Activated CD4-positive, alpha-beta memory T cell treated with anti-CD3 and anti-CD28 coated beads, Interleukin-2, amount 10 ng/mL, durations not matched to agents 7 days and 5 days (primary cell): ENCODE results near the gene RFX3. TPM values are rescaled to one million over a fixed set of nuclear protein-coding genes. Genes with fewer than 3 reads are reported as not detected.
A peak's percentile ranks its signal among the peaks of the same experiment; 100 is the strongest.

Experiments
- CTCF ChIA-PET: fragments of 350-600 bp; sonication (Branson Sonifier 250); formaldehyde crosslinking; loops from one replicate; lab custom pipeline; 2021; ENCODE audit warnings: antibody characterized with exemption, inconsistent platforms; lab: Charles Lee
- POLR2A ChIA-PET: fragments of 350-600 bp; sonication (Branson Sonifier 250); formaldehyde crosslinking; loops from one replicate; lab custom pipeline; 2021; ENCODE audit warnings: antibody characterized with exemption; lab: Charles Lee
- DNase-seq: peaks from one replicate; pipeline ENCODE4 v3.0.0-alpha.2; 2020
- H3K27ac Mint-ChIP-seq: one replicate; pipeline ENCODE4 v1.8.0; 2021; ENCODE audit warnings: mild to moderate bottlenecking, mixed read lengths
- H3K27me3 Mint-ChIP-seq: one replicate; pipeline ENCODE4 v1.8.0; 2021; ENCODE audit warnings: mixed read lengths
- H3K36me3 Mint-ChIP-seq: one replicate; pipeline ENCODE4 v1.8.0; 2021; ENCODE audit warnings: low read depth, mixed read lengths
- H3K4me1 Mint-ChIP-seq: one replicate; pipeline ENCODE4 v1.8.0; 2021; ENCODE audit warnings: mixed read lengths
- H3K4me3 Mint-ChIP-seq: one replicate; pipeline ENCODE4 v1.8.0; 2021; ENCODE audit warnings: mild to moderate bottlenecking, mixed read lengths
- H3K9me3 Mint-ChIP-seq: one replicate; pipeline ENCODE4 v1.8.0; 2021; ENCODE audit warnings: mixed read lengths
- total RNA-seq, 2 experiments: library from RNA; stranded (reverse); gene quantifications; one replicate each; pipeline ENCODE4 v1.2.3, GENCODE V29; 2021

Gene RFX3
- total RNA-seq, 2 experiments from 2014 or later, result 13.3 to 13.8 TPM

- Mint-ChIP-seq H3K27me3 (no peaks in the 10 kb centered on the region), H3K4me3 (no peak overlapping the region), H3K4me1 (peaks cover 3% of the 10 kb centered on the region), H3K27ac (no peak overlapping the region), H3K9me3 (peaks cover 3% of the 10 kb centered on the region), H3K36me3 (peaks cover 25% of the 10 kb centered on the region)
- no peak for DNase-seq
- CTCF ChIA-PET, result no interaction called here
- POLR2A ChIA-PET, result no interaction called here
These were observed 34.4 kb downstream of the RFX3 start for GRCh38 chr9:3491450-3491849.

- DNase-seq, result no peak
- Mint-ChIP-seq H3K4me1 (peaks cover 3% of the 10 kb centered on the region), H3K9me3 (peaks cover 3% of the 10 kb centered on the region), H3K36me3 (peaks cover 29% of the 10 kb centered on the region), H3K27me3 (no peaks in the 10 kb centered on the region), H3K4me3 (no peak overlapping the region), H3K27ac (no peak overlapping the region)
- ChIA-PET POLR2A (no interaction called here), CTCF (no interaction called here)
These were observed 34.8 kb downstream of the RFX3 start for GRCh38 chr9:3490957-3491356.

GRCh38 chr9:3482578-3482977, 43.2 kb downstream of the RFX3 start:
- Mint-ChIP-seq H3K27ac (peak overlapping the region; percentile 0), H3K4me3 (no peak overlapping the region), H3K9me3 (no peaks in the 10 kb centered on the region), H3K4me1 (peaks cover 37% of the 10 kb centered on the region), H3K36me3 (peaks cover 32% of the 10 kb centered on the region), H3K27me3 (no peaks in the 10 kb centered on the region)
- no peak for DNase-seq
- ChIA-PET POLR2A (interaction anchor here (1.0 to 1.2 kb wide), 2 partner anchors 10 to 44 kb away, joined by 4 to 6 read pairs; partner anchors contain the start of gene RFX3), CTCF (interaction anchor here (1.0 kb wide), 1 partner anchor 10 kb away, joined by 3 read pairs; no protein-coding TSS in a partner anchor)

GRCh38 chr9:3480353-3480655, 45.5 kb downstream of the RFX3 start:
- ChIA-PET CTCF (no interaction called here), POLR2A (interaction anchor here (7.4 kb wide), 1 partner anchor 45 kb away, joined by 216 read pairs; the partner anchor contains the start of gene RFX3)
- H3K4me3 Mint-ChIP-seq, result no peak overlapping the region
- no peaks in the 10 kb centered on the region for H3K27me3 Mint-ChIP-seq
- no peaks in the 10 kb centered on the region for H3K9me3 Mint-ChIP-seq
- DNase-seq, result no peak
- peaks cover 24% of the 10 kb centered on the region for H3K36me3 Mint-ChIP-seq
- no peak overlapping the region for H3K27ac Mint-ChIP-seq
- H3K4me1 Mint-ChIP-seq, result peaks cover 55% of the 10 kb centered on the region

- Mint-ChIP-seq H3K36me3 (peaks cover 24% of the 10 kb centered on the region), H3K27me3 (no peaks in the 10 kb centered on the region), H3K27ac (peak overlapping the region; percentile 58), H3K4me3 (no peak overlapping the region), H3K9me3 (no peaks in the 10 kb centered on the region), H3K4me1 (peaks cover 61% of the 10 kb centered on the region)
- no peak for DNase-seq
- POLR2A ChIA-PET, result interaction anchor here (7.4 kb wide), 1 partner anchor 46 kb away, joined by 216 read pairs; the partner anchor contains the start of gene RFX3
- CTCF ChIA-PET, result interaction anchor here (1.0 to 3.7 kb wide), 2 partner anchors 12 to 47 kb away, joined by 4 to 16 read pairs; partner anchors contain the start of gene RFX3
These were observed 46.1 kb downstream of the RFX3 start for GRCh38 chr9:3479514-3480352.

GRCh38 chr9:3478549-3478953, 47.2 kb downstream of the RFX3 start:
- ChIA-PET POLR2A (interaction anchor here (0.6 to 7.4 kb wide), 6 partner anchors 11 to 1201 kb away, joined by 3 to 216 read pairs (median 3); partner anchors contain the start of genes CDC37L1, PUM3 and RFX3), CTCF (interaction anchor here (1.0 to 3.7 kb wide), 3 partner anchors 11 to 48 kb away, joined by 4 to 16 read pairs (median 6); partner anchors contain the start of gene RFX3)
- Mint-ChIP-seq H3K27me3 (no peaks in the 10 kb centered on the region), H3K9me3 (no peaks in the 10 kb centered on the region), H3K4me3 (peak overlapping the region; percentile 86), H3K27ac (peak overlapping the region; percentile 90), H3K4me1 (peaks cover 69% of the 10 kb centered on the region), H3K36me3 (peaks cover 16% of the 10 kb centered on the region)
- DNase-seq, result no peak

- no peaks in the 10 kb centered on the region for H3K27me3 Mint-ChIP-seq
- peak overlapping the region; percentile 86 for H3K4me3 Mint-ChIP-seq
- H3K36me3 Mint-ChIP-seq, result peaks cover 12% of the 10 kb centered on the region
- DNase-seq, result no peak
- POLR2A ChIA-PET, result interaction anchor here (0.7 to 7.4 kb wide), 4 partner anchors 10 to 48 kb away, joined by 3 to 216 read pairs (median 3); partner anchors contain the start of gene RFX3
- H3K27ac Mint-ChIP-seq, result peak overlapping the region; percentile 90
- peaks cover 72% of the 10 kb centered on the region for H3K4me1 Mint-ChIP-seq
- CTCF ChIA-PET, result interaction anchor here (0.7 to 3.7 kb wide), 5 partner anchors 9 to 1202 kb away, joined by 3 to 16 read pairs (median 6); partner anchors contain the start of genes CDC37L1 and RFX3
- H3K9me3 Mint-ChIP-seq, result no peaks in the 10 kb centered on the region
These were observed 48.5 kb downstream of the RFX3 start for GRCh38 chr9:3477236-3477834.

GRCh38 chr9:3475300-3476020, 50.3 kb downstream of the RFX3 start:
- Mint-ChIP-seq H3K4me1 (peaks cover 68% of the 10 kb centered on the region), H3K4me3 (no peak overlapping the region), H3K9me3 (no peaks in the 10 kb centered on the region), H3K27me3 (no peaks in the 10 kb centered on the region), H3K36me3 (peaks cover 12% of the 10 kb centered on the region), H3K27ac (no peak overlapping the region)
- CTCF ChIA-PET, result interaction anchor here (1.0 to 3.7 kb wide), 3 partner anchors 34 to 257 kb away, joined by 3 to 16 read pairs (median 4); partner anchors contain the start of gene RFX3
- no peak for DNase-seq
- POLR2A ChIA-PET, result interaction anchor here (7.4 kb wide), 1 partner anchor 50 kb away, joined by 216 read pairs; the partner anchor contains the start of gene RFX3

GRCh38 chr9:3474821-3475220, 51.0 kb downstream of the RFX3 start:
- no peak overlapping the region for H3K4me3 Mint-ChIP-seq
- no peak overlapping the region for H3K27ac Mint-ChIP-seq
- no peaks in the 10 kb centered on the region for H3K9me3 Mint-ChIP-seq
- peaks cover 62% of the 10 kb centered on the region for H3K4me1 Mint-ChIP-seq
- H3K36me3 Mint-ChIP-seq, result peaks cover 12% of the 10 kb centered on the region
- POLR2A ChIA-PET, result interaction anchor here (7.4 kb wide), 1 partner anchor 51 kb away, joined by 216 read pairs; the partner anchor contains the start of gene RFX3
- CTCF ChIA-PET, result no interaction called here
- H3K27me3 Mint-ChIP-seq, result no peaks in the 10 kb centered on the region
- no peak for DNase-seq

GRCh38 chr9:3473405-3473804, 52.4 kb downstream of the RFX3 start:
- no peaks in the 10 kb centered on the region for H3K9me3 Mint-ChIP-seq
- H3K4me1 Mint-ChIP-seq, result peaks cover 48% of the 10 kb centered on the region
- ChIA-PET CTCF (interaction anchor here (0.8 kb wide), 1 partner anchor 644 kb away, joined by 3 read pairs; no protein-coding TSS in a partner anchor), POLR2A (interaction anchor here (2.1 kb wide), 1 partner anchor 54 kb away, joined by 16 read pairs; the partner anchor contains the start of gene RFX3)
- H3K4me3 Mint-ChIP-seq, result no peak overlapping the region
- no peak for DNase-seq
- no peaks in the 10 kb centered on the region for H3K27me3 Mint-ChIP-seq
- H3K27ac Mint-ChIP-seq, result no peak overlapping the region
- H3K36me3 Mint-ChIP-seq, result peaks cover 5% of the 10 kb centered on the region

- no peaks in the 10 kb centered on the region for H3K9me3 Mint-ChIP-seq
- H3K27ac Mint-ChIP-seq, result no peak overlapping the region
- ChIA-PET POLR2A (interaction anchor here (2.1 kb wide), 1 partner anchor 56 kb away, joined by 16 read pairs; the partner anchor contains the start of gene RFX3), CTCF (no interaction called here)
- no peaks in the 10 kb centered on the region for H3K36me3 Mint-ChIP-seq
- no peak overlapping the region for H3K4me3 Mint-ChIP-seq
- no peaks in the 10 kb centered on the region for H3K27me3 Mint-ChIP-seq
- H3K4me1 Mint-ChIP-seq, result peaks cover 39% of the 10 kb centered on the region
- DNase-seq, result no peak
These were observed 53.9 kb downstream of the RFX3 start for GRCh38 chr9:3471883-3472282.
